Stimulated activated CD8-positive, alpha-beta memory T cell treated with anti-CD3 and anti-CD28 coated beads, Interleukin-12 subunit alpha, Interleukin-12 subunit beta, amount 100 ng/mL, for 24 hours (primary cell): ENCODE data around the gene OSBPL3.

Source experiments
- DNase-seq: peaks from one replicate; pipeline ENCODE4 v3.0.0-alpha.2; 2020; ENCODE audit errors: extremely low read depth

Gene OSBPL3

GRCh38 chr7:24863626-24864025 is 116.4 kb downstream of the OSBPL3 start:
- DNase-seq = no peak

- no peak for DNase-seq
Observed at GRCh38 chr7:24862461-24862860, 117.5 kb downstream of the OSBPL3 start.

GRCh38 chr7:24861336-24861735 is 118.6 kb downstream of the OSBPL3 start:
- DNase-seq = no peak

DNA sequence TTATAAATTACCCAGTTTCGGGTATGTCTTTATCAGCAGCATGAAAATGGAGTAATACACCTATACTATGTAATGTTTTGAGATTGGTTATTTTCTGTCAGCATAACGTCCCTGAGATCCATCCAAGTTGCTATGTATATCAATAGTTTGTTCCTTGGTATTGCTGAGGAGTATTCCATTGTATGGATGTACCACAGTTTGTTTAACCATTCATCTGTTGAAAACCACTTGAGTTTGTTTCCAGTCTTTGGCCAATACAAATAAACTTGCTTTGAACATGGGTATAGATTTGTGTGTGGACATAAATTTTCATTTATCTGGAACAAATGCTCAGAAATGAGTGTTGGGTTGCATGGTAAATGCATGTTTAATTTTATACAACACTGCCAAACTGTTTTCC is 119.4 kb downstream of the OSBPL3 start:
- no peak for DNase-seq

- DNase-seq = no peak
Observed at GRCh38 chr7:24858108-24858977, 121.6 kb downstream of the OSBPL3 start.

- no peak for DNase-seq
Observed at GRCh38 chr7:24857623-24858022, 122.4 kb downstream of the OSBPL3 start.

DNA sequence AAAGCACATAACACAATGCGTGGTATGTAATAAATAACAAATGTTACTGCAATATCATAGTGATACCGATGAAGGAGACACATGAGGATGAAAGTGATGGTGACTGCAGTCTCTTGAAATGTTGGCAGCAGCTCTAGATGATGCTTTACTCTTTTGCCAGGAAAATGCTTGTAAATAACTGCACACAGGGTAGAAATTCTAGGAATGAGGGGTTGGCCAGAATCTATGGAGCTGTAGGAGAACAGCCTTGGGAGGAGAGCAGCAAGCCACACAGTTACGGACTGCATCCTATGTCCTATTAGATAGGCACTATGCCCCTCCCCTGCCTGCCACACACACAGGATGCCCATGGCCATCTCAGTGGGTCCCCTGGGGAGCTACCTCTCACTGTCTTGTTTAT is 125.1 kb downstream of the OSBPL3 start:
- no peak for DNase-seq

DNA sequence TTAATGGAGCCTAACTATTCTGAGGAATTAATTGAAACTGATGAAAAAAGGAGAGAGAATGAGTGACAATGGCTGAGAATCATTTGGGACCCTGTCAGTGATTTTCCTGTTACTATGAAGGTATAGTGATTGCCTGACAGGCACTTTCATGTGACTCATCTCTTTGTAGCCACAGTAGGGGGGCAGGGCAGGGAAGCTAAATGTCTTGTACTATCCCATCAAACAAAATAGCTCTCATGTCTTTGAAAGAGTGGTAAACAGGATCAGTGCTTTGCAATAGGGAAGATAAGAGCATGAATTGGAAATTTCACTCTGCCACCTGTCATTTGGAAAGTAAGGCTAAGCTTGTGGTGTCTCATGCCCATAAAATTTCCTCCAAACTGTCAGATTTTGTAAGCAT is 128.2 kb downstream of the OSBPL3 start:
- DNase-seq = no peak

GRCh38 chr7:24848878-24849277 is 131.1 kb downstream of the OSBPL3 start:
- DNase-seq = no peak

- DNase-seq = no peak
Observed at GRCh38 chr7:24847754-24848153, 132.2 kb downstream of the OSBPL3 start.

DNA sequence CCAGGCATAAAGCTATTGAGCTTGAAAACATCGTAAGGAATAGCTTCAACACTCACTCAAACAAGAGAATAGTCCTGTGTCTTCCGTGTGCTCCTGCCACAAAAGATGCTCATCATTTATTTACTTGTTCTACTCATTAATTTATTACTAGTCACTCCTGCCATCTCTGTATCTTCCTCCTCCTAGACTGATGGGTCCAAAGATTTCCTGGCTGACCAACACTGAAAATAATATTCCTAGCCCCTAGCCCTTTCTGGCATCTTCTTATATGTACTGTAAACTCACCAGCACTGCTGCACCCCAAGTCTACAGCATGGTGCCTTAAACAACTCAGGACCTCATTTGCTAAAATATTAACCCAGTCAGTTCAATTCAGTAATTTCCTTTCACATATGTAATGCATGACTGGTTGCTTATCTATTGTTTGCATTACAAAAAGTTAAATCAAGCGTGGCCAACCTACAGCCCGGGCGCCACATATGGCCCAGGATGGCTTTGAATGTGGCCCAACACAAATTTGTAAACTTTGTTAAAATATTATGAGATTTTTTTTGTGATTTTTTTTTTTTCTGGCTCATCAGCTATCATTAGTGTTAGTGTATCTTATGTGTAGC is 136.1 kb downstream of the OSBPL3 start:
- DNase-seq = no peak

DNA sequence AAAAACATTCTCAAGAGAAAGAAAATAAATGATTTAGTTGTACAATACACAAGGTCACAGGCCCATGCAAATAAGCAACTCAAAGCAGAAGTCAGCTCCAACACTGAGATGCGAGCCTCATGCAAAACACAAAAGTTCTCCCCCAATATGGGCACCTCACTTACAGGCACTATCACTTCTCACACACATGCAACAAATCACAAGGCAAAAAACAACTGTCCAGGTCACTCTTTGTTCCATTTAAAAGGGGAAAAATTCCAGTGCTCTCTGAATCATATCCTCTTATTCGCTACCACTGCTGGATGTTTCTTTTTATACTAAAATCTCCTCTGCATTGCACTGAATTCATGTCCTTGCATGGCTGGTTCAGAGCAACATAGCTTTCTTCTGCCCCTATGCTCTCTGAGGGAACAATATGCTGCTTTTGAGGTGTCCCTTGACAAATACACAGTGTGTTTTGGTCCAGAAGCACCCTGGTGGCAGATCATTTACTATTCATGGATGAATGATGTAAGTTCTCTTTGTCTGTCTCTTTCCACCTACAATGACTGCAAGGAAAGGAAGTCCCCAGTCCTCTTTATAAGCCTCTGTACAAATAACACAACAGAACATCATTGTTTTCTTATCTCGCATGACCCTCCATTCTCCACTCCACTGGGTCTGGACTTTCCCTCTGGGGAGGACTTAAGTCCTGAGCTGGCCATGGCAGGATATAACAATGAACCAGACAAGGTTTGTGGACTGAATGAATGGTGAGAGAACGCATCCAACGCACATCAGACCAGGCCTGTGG is 137.3 kb downstream of the OSBPL3 start:
- DNase-seq = no peak

DNA sequence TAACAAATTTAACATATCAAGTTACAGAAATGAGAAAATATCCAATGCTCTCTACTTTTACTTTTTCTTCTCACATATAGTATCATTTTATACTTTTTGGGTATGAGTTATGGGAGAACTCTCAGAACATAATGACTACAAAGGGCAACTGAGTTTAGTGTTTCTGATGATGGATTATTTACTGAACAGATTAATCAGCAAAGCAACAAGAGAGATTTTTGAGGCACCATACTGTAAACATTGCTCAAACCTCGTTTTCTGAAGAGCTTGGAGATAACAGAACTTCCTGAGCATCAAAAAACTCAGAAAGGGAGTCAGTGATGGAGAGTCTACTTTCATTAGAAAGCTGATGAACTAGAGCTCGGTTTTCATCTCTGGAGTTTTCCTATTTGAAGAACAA is 137.9 kb downstream of the OSBPL3 start:
- no peak for DNase-seq

- DNase-seq = no peak
Observed at GRCh38 chr7:24840563-24840962, 139.4 kb downstream of the OSBPL3 start.

- DNase-seq = no peak
Observed at GRCh38 chr7:24836084-24836483, 143.9 kb downstream of the OSBPL3 start.

DNA sequence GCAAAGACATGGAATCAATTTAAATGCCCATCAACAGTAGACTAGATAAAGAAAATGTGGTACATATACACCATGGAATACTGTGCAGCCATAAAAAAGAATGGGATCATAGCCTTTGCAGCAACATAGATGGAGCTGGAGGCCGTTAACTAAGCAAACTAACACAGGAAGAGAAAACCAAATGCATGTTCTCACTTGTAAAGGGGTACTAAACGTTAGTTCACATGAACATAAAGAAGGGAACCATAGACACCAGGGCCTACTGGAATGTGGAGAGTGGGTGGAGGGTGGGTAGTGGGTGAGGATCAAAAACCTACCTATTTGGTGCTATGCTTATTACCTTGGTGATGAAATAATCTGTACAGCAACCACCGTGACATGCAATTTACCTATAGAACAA is 144.3 kb downstream of the OSBPL3 start:
- DNase-seq = no peak

DNA sequence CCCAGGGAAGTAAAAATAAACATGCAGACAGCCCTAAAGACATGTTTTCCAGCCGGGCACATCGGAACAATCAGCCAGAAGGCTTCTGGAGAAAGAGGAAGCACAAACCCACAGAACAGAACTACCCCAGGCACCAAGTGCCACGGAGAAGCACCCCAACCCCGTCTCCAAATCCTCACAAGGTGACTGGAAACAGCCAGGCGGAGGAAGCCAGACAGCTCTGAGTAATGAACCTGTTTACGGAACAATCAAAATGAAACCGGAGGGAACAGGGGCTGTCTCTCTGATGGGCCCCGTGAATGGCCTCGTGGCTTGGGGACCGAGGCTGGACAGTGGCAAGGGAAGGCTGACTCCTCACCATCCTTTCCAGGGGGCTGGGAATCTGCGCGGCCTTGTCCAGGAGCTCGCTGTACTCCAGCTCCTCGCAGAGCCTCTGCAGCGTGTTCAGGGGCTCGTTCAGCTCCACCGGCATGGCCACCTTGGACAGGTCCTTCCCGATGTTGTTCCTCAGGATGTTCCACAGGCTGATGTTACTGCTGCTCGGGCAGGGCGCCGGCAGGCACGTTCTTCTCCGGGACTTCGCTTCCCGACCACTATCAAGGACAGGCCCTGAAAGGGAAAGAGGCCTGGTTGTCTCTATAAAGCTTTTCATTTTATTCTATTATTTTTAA is 145.7 kb downstream of the OSBPL3 start:
- DNase-seq = no peak

- DNase-seq = no peak
Observed at GRCh38 chr7:24833549-24833948, 146.4 kb downstream of the OSBPL3 start.

- no peak for DNase-seq
Observed at GRCh38 chr7:24831240-24831639, 148.7 kb downstream of the OSBPL3 start.

- no peak for DNase-seq
Observed at GRCh38 chr7:24830440-24831050, 149.4 kb downstream of the OSBPL3 start.

GRCh38 chr7:24829787-24830186 is 150.2 kb downstream of the OSBPL3 start:
- DNase-seq = no peak
